ENCODE data around the gene ASB5.

DNA sequence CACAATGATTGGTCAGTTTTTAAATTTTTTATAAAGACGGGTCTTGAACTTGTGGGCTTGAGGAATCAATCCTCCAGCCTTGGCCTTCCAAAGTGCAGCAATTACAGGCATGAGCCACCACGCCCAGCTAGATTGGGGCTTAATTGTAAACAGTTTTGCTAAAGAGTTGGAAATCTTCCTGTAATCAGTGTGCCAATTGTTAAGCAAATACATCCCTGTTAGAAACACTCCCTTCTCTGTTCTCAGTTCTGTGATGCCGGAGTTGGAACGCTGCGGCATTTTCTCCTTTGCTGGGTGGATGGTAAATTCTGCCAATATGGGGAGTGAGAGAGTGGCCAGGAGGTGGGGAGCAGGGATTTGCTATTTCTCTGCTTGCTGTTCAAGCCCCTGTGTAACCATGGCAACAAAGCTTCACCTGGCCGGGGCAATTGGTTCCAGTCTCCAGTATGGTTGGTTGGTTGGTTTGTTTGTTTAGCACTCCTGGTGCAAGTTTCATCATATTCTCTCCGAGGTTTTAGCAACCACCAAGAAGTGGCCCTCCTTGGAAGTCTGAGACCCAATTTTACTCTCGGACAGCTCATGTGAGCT, 70.6 kb downstream of the ASB5 start:
- TF ChIP-seq, protein P1, sequence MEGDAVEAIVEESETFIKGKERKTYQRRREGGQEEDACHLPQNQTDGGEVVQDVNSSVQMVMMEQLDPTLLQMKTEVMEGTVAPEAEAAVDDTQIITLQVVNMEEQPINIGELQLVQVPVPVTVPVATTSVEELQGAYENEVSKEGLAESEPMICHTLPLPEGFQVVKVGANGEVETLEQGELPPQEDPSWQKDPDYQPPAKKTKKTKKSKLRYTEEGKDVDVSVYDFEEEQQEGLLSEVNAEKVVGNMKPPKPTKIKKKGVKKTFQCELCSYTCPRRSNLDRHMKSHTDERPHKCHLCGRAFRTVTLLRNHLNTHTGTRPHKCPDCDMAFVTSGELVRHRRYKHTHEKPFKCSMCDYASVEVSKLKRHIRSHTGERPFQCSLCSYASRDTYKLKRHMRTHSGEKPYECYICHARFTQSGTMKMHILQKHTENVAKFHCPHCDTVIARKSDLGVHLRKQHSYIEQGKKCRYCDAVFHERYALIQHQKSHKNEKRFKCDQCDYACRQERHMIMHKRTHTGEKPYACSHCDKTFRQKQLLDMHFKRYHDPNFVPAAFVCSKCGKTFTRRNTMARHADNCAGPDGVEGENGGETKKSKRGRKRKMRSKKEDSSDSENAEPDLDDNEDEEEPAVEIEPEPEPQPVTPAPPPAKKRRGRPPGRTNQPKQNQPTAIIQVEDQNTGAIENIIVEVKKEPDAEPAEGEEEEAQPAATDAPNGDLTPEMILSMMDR (IDR thresholded peaks at IDR 0.05; ENCODE audit: insufficient read depth, low read length, poor library complexity, severe bottlenecking): no peak
- no peak for TF ChIP-seq EZH2phosphoT487 (conservative IDR thresholded peaks at IDR 0.05; ENCODE audit: low read length)
